IPS-NIHi7 (cell line): ENCODE results near the gene RTEL1.
"Not testable (repeated sequence)": the region's sequence is repeated elsewhere in the genome, so short reads cannot be mapped to it uniquely, and the experiment has no call there.

Experiments used
- DNase-seq: peaks from one replicate; pipeline ENCODE4 v3.0.0; 2012; ENCODE audit warnings: mixed read lengths; ENCODE audit errors: extremely low spot score

Gene RTEL1

DNA sequence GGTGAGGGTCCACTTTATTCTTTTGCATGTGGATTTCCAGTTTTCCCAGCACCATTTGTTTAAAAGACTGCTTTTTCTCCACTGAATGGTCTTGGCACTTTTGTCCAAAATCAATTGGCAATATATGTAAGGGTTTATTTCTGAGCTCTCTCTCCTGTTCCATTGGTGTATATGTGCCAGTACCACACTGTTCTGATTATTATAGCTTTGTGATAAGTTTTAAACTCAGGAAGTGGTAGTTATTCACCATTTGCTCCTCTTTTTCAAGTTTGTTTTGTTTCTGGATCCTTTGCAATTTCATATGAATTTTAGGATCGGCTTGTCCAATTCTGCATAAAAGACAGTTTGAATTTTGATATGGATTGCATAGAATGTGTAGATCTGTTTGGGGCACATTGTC lies 54.1 kb downstream of the RTEL1 start:
- DNase-seq = no peak

DNA sequence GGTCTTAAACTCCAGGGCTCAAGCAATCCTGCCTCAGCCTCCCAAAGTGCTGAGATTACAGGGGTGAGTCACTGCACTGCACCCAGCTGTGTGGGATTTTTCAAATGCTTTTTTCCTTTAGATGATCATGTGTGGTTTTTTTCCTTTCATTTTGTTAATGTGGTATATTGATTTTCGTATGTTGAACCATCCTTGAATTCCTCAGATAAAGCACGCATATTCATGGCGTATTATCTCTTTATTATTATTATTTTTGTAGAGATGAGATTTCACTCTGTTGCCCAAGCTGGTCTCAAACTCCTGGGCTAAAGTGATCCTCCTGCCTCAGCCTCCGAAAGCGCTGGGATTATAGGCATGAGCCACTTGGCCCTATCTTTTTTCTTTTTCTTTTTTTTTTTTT lies 56.7 kb downstream of the RTEL1 start:
- DNase-seq = no peak

- DNase-seq = no peak
Observed at GRCh38 chr20:63718996-63719395, 60.9 kb downstream of the RTEL1 start.

- DNase-seq = not testable (repeated sequence)
Observed at GRCh38 chr20:63722967-63723622, 65.0 kb downstream of the RTEL1 start.

DNA sequence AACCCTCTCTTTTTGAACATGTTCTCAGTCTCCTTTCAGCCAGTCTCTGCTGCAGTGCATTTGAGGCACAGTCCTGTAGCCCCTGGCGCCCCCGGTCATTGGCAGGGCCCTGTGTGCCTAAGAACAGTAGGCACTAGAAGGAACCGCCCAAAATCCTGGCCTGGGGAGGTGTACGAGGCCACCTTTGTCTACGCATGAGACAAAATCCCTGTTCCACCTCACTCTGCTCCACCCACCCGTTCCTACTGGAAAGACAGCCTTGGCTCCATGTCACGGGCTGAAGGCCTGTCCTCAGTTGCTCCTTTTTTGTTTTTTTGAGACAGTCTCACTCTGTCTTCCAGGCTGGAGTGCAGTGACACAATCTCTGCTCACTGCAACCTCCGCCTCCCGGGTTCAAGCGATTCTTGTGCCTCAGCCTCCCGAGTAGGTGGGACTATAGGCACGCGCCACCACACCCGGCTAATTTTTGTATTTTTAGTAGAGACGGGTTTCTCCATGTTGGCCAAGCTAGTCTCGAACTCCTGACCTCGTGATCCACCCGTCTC lies 72.1 kb downstream of the RTEL1 start:
- DNase-seq = not testable (repeated sequence)

DNA sequence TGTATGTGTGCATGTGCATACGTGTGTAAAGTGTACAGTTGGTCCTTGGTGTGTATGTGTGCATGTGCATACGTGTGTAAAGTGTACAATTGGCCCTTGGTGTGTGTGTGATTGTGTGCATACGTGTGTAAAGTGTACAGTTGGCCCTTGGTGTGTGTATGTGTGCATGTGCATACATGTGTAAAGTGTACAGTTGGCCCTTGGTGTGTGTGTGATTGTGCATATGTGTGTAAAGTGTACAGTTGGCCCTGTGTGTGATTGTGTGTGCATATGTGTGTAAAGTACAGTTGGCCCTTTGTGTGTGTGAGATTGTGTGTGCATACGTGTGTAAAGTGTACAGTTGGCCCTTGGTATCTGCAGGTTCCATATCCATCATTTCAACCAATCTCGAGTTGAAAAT lies 73.3 kb downstream of the RTEL1 start:
- no peak for DNase-seq

DNA sequence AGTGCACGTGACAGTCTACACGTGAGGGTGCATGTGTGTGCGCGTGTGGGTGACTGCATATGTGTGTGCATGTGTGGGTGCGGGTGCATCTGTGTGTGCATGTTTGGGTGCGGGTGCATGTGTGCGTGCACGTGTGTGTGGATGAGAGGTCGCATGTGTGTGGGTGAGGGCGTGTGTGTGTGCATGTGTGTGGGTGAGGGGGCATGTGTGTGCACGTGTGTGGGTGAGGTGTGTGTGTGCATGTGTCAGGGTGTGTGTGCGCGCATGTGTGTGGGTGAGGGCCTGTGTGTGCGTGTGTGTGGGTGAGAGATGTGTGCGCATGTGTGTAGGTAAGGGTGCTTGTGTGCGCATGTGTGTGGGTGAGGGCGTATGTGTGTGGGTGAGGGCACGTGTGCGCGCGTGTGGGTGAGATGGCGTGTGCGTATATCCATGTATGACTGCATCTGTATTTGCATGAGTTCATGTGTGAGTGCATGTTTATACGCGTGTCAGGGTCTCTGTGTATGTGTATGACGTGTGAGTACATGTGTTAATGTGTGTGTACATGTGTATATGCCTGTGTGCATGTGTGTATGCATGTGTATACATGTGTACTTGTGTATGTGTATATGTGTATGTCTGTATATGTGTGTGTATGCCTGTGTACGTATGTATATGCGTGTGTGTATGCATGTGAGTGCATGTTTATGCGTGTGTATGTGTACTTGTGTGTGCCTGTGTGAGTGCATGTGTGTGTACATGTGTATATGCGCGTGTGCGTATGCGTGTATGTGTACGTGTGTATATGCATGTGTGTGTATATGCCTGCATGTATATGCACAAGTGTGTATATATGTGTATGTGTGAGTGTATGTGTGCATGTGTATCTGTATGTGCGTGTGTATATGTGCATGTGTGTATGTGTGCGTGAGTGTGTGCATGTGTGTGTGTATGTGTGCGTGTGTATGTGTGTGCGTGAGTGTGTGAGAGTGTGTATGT lies 74.3 kb downstream of the RTEL1 start:
- DNase-seq = no peak

DNA sequence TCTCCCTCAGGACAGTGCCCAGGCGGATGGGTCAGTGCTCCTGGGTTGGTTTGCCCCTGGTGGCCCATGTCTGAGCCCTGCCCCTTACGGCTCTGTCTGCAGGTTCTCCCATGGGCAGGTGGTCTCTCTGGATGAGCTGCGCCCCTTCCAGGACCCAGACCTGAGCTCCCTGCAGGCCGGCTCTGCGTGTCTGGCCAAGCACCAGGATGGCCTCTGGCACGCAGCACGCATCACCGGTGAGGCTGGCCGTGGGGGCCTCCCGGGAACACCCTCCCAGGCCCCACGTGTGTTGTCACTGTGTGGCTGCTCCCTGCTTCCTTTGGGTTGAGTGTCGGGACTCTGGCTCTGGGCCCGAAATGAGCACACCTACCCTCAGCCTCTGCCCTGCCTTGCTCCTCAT lies 75.0 kb downstream of the RTEL1 start:
- DNase-seq = no peak

- DNase-seq = no peak
Observed at GRCh38 chr20:63733579-63734081, 75.5 kb downstream of the RTEL1 start.

GRCh38 chr20:63734111-63734945 lies 76.2 kb downstream of the RTEL1 start:
- DNase-seq = no peak

GRCh38 chr20:63734946-63735858 lies 77.1 kb downstream of the RTEL1 start:
- no peak for DNase-seq

GRCh38 chr20:63735859-63736718 lies 78.0 kb downstream of the RTEL1 start, which contains the start of gene LIME1:
TSS of gene LIME1 (plus strand) at chr20:63736664. CDS start at chr20:63737550, 886 bp downstream.
- DNase-seq = no peak

DNA sequence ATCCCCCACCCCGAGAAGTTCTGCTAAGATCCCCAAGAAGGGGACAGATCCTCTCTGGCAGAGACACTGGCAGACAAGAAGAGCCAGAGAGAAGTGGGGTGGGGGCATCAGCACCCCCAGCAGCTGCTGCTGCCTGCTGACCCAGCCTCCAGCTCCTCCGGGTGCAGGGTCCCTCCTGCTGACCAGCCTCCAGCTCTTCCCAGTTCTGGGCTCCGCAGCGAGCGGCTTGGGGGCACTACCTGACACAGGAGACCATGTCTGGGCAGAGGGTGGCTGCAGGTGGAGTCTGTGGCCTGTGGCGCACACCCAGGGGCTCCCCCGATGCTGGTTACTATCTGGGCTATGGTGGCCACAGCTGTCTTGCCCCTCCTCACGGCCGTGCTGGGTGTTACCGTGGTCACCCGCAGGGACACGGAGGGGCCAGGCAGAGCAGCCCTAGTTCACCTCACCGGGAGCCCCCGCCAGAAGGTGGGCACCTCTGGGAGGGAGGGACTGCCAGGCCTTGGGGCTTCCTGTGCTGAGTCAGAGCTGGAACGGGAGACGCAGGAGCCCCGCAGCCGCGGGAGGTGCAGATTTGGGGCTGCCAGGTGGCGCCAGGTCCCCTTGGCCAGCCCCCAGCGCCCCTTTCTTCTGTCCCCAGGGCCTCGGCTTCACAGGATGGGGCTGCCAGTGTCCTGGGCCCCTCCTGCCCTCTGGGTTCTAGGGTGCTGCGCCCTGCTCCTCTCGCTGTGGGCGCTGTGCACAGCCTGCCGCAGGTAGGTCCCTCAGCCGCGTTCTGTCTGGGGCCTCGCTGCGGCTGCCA lies 79.0 kb downstream of the RTEL1 start:
- DNase-seq = peak; percentile 59

DNA sequence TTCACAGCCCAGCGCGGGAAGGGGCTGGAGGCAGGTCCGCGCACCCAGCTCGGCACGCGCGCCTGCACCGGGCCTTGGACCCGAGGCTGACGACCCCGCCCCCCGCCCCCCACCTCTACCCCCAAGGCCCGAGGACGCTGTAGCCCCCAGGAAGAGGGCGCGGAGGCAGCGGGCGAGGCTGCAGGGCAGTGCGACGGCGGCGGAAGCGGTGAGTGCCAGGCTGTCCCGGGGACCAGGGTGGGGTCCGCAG lies 79.5 kb downstream of the RTEL1 start:
- DNase-seq = no peak

- DNase-seq = peak; percentile 61
Observed at GRCh38 chr20:63737945-63738686, 80.0 kb downstream of the RTEL1 start.

- DNase-seq = peak; percentile 76
Observed at GRCh38 chr20:63738687-63739129, 80.6 kb downstream of the RTEL1 start.

GRCh38 chr20:63739130-63740069 lies 81.3 kb downstream of the RTEL1 start, which contains the start of gene SLC2A4RG:
TSS of gene SLC2A4RG (plus strand) at chr20:63739776. CDS start at chr20:63739913, 137 bp downstream.
- DNase-seq = peak; percentile 97
